Body of pancreas (tissue), 4 donors: Measurements from ENCODE around the gene ADH1C.
"Not testable (repeated sequence)": the region's sequence is repeated elsewhere in the genome, so short reads cannot be mapped to it uniquely, and the experiment has no call there.

Experiments used
- CTCF ChIP-seq, 7 experiments: fragments of 450-650 bp in 4 of 7; fragments of 200-600 bp in 3 of 7; sonication (generic) in 3 of 7; IDR thresholded peaks; one replicate each; pipeline ENCODE4 v1.5.1; 2016 to 2019; ENCODE audit warnings: antibody characterized with exemption in 7 of 7
- POLR2A ChIP-seq, 3 donors: fragments of 450-650 bp; IDR thresholded peaks; one replicate each; pipeline ENCODE4 v1.6.1; 2016; ENCODE audit warnings: antibody characterized with exemption in 3 of 3, mild to moderate bottlenecking in 2 of 3

DNA sequence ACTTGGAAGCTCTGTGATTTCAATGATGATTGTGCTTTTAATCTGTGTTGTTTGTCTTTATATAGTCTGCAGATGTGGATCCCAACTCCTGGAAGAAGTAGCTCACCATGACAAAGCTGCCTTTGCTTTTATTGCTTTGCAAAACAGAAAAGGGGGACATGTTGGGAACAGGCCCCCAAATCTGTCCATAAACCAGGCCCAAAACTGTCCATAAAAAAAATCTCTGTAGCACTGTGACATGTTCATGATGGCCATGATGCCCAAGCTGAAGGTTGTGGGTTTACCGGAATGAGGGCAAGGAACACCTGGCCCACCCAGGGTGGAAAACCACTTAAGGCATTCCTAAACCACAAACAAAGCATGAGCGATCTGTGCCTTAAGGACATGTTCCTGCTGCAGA lies 19.9 kb upstream of the ADH1C start:
- not testable (repeated sequence) for TF ChIP-seq CTCF, POLR2A (IDR thresholded peaks at IDR 0.05)
